ENCODE measurements around the gene DCAF17. TPM values are rescaled to one million over a fixed set of nuclear protein-coding genes. Genes with fewer than 3 reads are reported as not detected.

Gene DCAF17
- total and polyA plus RNA-seq, 2 of the 13 experiments (the other 11 are each of a cell fraction or from before 2014, with no cell fraction given): 13.7 to 30.0 TPM

DNA sequence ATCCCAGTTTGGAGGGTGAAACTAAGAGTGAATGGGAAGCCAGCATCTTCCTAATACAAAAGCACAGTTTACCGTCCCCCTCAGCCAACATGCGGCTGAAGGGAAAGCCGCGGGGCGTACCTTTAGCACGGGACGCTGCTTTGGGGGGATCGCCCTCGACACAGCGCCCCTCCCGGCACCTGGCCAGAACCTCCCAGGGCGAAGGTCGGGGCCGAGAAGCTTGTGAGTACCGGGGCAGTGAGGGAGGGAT lies 338 bp upstream of the DCAF17 start, which contains the start of gene METTL8 (continued):
- TF ChIP-seq TFE3 (CRISPR knock-in tag; IDR thresholded peaks at IDR 0.05) (0 out of 2 replicates have a peak, but pooled peaks have one; percentile 54), SIX4 (CRISPR knock-in tag; IDR thresholded peaks at IDR 0.05) (peak; percentile 61; the same call in 1 of the 2 replicates), ZFYVE20 (CRISPR knock-in tag; IDR thresholded peaks at IDR 0.05; ENCODE audit: borderline replicate concordance, low read depth) (no peak), ZBTB33 (CRISPR knock-in tag; IDR thresholded peaks at IDR 0.05) (peak; percentile 50; the same call in 1 of the 2 replicates), FOXP1 (IDR thresholded peaks at IDR 0.05) (no peak), FOXP1 (CRISPR knock-in tag; IDR thresholded peaks at IDR 0.05) (peak; percentile 59), ZNF766 (CRISPR knock-in tag; IDR thresholded peaks at IDR 0.05; ENCODE audit: borderline replicate concordance) (no peak), HMG20A (CRISPR knock-in tag; IDR thresholded peaks at IDR 0.05; ENCODE audit: borderline replicate concordance) (peak; percentile 25; the same call in 1 of the 2 replicates), CCDC6 (CRISPR knock-in tag; IDR thresholded peaks at IDR 0.05) (peak; percentile 86), ZNF274 (CRISPR knock-in tag; IDR thresholded peaks at IDR 0.05) (no peak), SOX5 (CRISPR knock-in tag; IDR thresholded peaks at IDR 0.05; ENCODE audit: borderline replicate concordance) (peak; percentile 56; the same call in 1 of the 2 replicates), PAF1 (CRISPR knock-in tag; IDR thresholded peaks at IDR 0.05) (no peak), KLF9 (CRISPR knock-in tag; IDR thresholded peaks at IDR 0.05; ENCODE audit: low read depth) (0 out of 2 replicates have a peak, but pooled peaks have one; percentile 1), SIX1 (CRISPR knock-in tag; IDR thresholded peaks at IDR 0.05; ENCODE audit: borderline replicate concordance) (0 out of 2 replicates have a peak, but pooled peaks have one; percentile 26), ZNF607 (CRISPR knock-in tag; IDR thresholded peaks at IDR 0.05; ENCODE audit: borderline replicate concordance) (0 out of 2 replicates have a peak, but pooled peaks have one; percentile 75), LCORL (IDR thresholded peaks at IDR 0.05) (no peak), LCORL (CRISPR knock-in tag; IDR thresholded peaks at IDR 0.05) (peak; percentile 96), POGZ (CRISPR knock-in tag; IDR thresholded peaks at IDR 0.05) (peak; percentile 99), ZNF263 (CRISPR knock-in tag; IDR thresholded peaks at IDR 0.05) (peak; percentile 50; the same call in 1 of the 2 replicates), U2AF2 (IDR thresholded peaks at IDR 0.05; ENCODE audit: low read depth, low read length) (0 out of 2 replicates have a peak, but pooled peaks have one; percentile 5), MAF1 (CRISPR knock-in tag; IDR thresholded peaks at IDR 0.05; ENCODE audit: borderline replicate concordance) (no peak)
- TF ChIP-seq, protein P1, sequence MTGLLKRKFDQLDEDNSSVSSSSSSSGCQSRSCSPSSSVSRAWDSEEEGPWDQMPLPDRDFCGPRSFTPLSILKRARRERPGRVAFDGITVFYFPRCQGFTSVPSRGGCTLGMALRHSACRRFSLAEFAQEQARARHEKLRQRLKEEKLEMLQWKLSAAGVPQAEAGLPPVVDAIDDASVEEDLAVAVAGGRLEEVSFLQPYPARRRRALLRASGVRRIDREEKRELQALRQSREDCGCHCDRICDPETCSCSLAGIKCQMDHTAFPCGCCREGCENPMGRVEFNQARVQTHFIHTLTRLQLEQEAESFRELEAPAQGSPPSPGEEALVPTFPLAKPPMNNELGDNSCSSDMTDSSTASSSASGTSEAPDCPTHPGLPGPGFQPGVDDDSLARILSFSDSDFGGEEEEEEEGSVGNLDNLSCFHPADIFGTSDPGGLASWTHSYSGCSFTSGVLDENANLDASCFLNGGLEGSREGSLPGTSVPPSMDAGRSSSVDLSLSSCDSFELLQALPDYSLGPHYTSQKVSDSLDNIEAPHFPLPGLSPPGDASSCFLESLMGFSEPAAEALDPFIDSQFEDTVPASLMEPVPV (CRISPR knock-in tag; IDR thresholded peaks at IDR 0.05): 0 out of 2 replicates have a peak, but pooled peaks have one; percentile 63
- TF ChIP-seq, protein P2, sequence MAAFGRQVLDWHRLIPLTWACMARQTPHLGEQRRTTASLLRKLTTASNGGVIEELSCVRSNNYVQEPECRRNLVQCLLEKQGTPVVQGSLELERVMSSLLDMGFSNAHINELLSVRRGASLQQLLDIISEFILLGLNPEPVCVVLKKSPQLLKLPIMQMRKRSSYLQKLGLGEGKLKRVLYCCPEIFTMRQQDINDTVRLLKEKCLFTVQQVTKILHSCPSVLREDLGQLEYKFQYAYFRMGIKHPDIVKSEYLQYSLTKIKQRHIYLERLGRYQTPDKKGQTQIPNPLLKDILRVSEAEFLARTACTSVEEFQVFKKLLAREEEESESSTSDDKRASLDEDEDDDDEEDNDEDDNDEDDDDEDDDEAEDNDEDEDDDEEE (CRISPR knock-in tag; IDR thresholded peaks at IDR 0.05): no peak
- TF ChIP-seq, protein P3, sequence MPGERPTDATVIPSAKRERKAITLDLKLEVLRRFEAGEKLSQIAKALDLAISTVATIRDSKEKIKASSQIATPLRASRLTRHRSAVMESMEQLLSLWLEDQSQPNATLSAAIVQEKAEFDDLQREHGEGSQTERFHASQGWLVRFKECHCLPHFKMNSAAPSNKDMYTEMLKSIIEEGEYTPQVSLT (CRISPR knock-in tag; IDR thresholded peaks at IDR 0.05; ENCODE audit: borderline replicate concordance, low read depth): no peak
- TF ChIP-seq, protein P4, sequence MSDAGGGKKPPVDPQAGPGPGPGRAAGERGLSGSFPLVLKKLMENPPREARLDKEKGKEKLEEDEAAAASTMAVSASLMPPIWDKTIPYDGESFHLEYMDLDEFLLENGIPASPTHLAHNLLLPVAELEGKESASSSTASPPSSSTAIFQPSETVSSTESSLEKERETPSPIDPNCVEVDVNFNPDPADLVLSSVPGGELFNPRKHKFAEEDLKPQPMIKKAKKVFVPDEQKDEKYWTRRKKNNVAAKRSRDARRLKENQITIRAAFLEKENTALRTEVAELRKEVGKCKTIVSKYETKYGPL (CRISPR knock-in tag; IDR thresholded peaks at IDR 0.05): no peak
